Gastroesophageal sphincter (tissue), 4 donors: ENCODE data around the gene ENTREP3. TPM values are rescaled to one million over a fixed set of nuclear protein-coding genes. Genes with fewer than 3 reads are reported as not detected.

Experiments used
- ATAC-seq: fragments of 150-250 bp; one replicate; pipeline ENCODE4 v1.9.1; 2016; ENCODE audit warnings: mild to moderate bottlenecking, moderate library complexity
- H3K27ac ChIP-seq, 4 donors: fragments of 200-600 bp; sonication (generic) in 3 of 4; 1 replicate in 3 of 4; 2 replicates in 1 of 4; pipeline ENCODE4 v1.5.1; 2016 to 2019
- H3K27me3 ChIP-seq: fragments of 200-600 bp; sonication (generic); one replicate; pipeline ENCODE4 v1.5.1; 2019
- H3K36me3 ChIP-seq, 2 donors: fragments of 200-600 bp; sonication (generic); one replicate each; pipeline ENCODE4 v1.5.1; 2019; ENCODE audit warnings: control low read depth in 1 of 2
- H3K4me1 ChIP-seq, 3 donors: fragments of 200-600 bp; sonication (generic); 1 replicate in 2 of 3; 2 replicates in 1 of 3; pipeline ENCODE4 v1.5.1; 2016 to 2019; ENCODE audit warnings: control low read depth in 2 of 3
- H3K4me3 ChIP-seq, 2 donors: fragments of 200-600 bp; sonication (generic); one replicate each; pipeline ENCODE4 v1.5.1; 2019; ENCODE audit warnings: mild to moderate bottlenecking in 1 of 2, moderate library complexity in 1 of 2
- H3K9me3 ChIP-seq, 3 donors: fragments of 200-600 bp; sonication (generic); one replicate each; pipeline ENCODE4 v1.5.1; 2017 to 2019; ENCODE audit warnings: control low read depth in 2 of 3
- EP300 ChIP-seq: sonication (generic); formaldehyde crosslinking; IDR thresholded peaks from one replicate; pipeline ENCODE4 v1.6.1; 2017; ENCODE audit warnings: antibody characterized with exemption, mild to moderate bottlenecking
- POLR2A ChIP-seq, 2 donors: fragments of 450-650 bp; IDR thresholded peaks; one replicate each; pipeline ENCODE4 v1.6.1; 2017; ENCODE audit warnings: antibody characterized with exemption in 2 of 2, mild to moderate bottlenecking in 2 of 2, moderate library complexity in 1 of 2
- POLR2AphosphoS5 ChIP-seq: sonication (generic); formaldehyde crosslinking; IDR thresholded peaks from one replicate; pipeline ENCODE4 v1.6.1; 2017; ENCODE audit warnings: antibody characterized with exemption
- WGBS, 2 donors: methylation state at CpG; one replicate each; pipeline ENCODE4 v1.1.5; 2018; ENCODE audit warnings: low coverage in 1 of 2; 5-methylcytosine and 5-hydroxymethylcytosine counted together
- total RNA-seq, 4 donors: library from RNA; depleted of rRNA; stranded (reverse); fragments of >200 nt; gene quantifications; one replicate each; pipeline ENCODE4 v1.1.0, GENCODE V29; 2016
- TF ChIP-seq, protein P1 (sequence below), 4 experiments: fragments of 200-600 bp in 2 of 4; fragments of 450-650 bp in 2 of 4; sonication (generic) in 1 of 4; IDR thresholded peaks; one replicate each; pipeline ENCODE4 v1.5.1; 2017 to 2019; ENCODE audit warnings: antibody characterized with exemption in 4 of 4, mild to moderate bottlenecking in 2 of 4, moderate library complexity in 2 of 4

Gene ENTREP3
- total RNA-seq, 4 donors from 2014 or later: 11.4 to 35.3 (median 22.1) TPM

GRCh38 chr1:155205969-155206593, 49.2 kb downstream of the ENTREP3 start:
- H3K4me3 ChIP-seq: no peak overlapping the region

GRCh38 chr1:155205035-155205434, 50.2 kb downstream of the ENTREP3 start:
- H3K9me3 ChIP-seq: no peaks in the 10 kb centered on the region
- WGBS, 2 donors: 81% methylated on average over 10 of the region's 14 CpGs; no CpG with 5 or more reads in 1 of the 2 donors
- no peak overlapping the region for H3K27ac ChIP-seq
- H3K4me1 ChIP-seq: peaks cover 0 to 45% (median 25%) of the 10 kb centered on the region in 3 donors
- H3K27me3 ChIP-seq: no peaks in the 10 kb centered on the region
- peaks cover 0 to 34% of the 10 kb centered on the region in 2 donors for H3K36me3 ChIP-seq
- no peak overlapping the region for H3K4me3 ChIP-seq
- ATAC-seq: no peak
- TF ChIP-seq EP300: no peak
- TF ChIP-seq, protein P1, sequence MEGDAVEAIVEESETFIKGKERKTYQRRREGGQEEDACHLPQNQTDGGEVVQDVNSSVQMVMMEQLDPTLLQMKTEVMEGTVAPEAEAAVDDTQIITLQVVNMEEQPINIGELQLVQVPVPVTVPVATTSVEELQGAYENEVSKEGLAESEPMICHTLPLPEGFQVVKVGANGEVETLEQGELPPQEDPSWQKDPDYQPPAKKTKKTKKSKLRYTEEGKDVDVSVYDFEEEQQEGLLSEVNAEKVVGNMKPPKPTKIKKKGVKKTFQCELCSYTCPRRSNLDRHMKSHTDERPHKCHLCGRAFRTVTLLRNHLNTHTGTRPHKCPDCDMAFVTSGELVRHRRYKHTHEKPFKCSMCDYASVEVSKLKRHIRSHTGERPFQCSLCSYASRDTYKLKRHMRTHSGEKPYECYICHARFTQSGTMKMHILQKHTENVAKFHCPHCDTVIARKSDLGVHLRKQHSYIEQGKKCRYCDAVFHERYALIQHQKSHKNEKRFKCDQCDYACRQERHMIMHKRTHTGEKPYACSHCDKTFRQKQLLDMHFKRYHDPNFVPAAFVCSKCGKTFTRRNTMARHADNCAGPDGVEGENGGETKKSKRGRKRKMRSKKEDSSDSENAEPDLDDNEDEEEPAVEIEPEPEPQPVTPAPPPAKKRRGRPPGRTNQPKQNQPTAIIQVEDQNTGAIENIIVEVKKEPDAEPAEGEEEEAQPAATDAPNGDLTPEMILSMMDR (IDR thresholded peaks at IDR 0.05): no peak
- no peak for TF ChIP-seq POLR2AphosphoS5
- TF ChIP-seq POLR2A (IDR thresholded peaks at IDR 0.05): no peak

More at GRCh38 chr1:155205969-155206593, 49.2 kb downstream of the ENTREP3 start:
- TF ChIP-seq, protein P1 (IDR thresholded peaks at IDR 0.05): no peak
- TF ChIP-seq POLR2AphosphoS5 (no peak), POLR2A (IDR thresholded peaks at IDR 0.05) (no peak), EP300 (no peak)
- Histone ChIP-seq H3K36me3 (peaks cover 0 to 29% of the 10 kb centered on the region in 2 donors), H3K4me1 (peaks cover 0 to 54% (median 25%) of the 10 kb centered on the region in 3 donors), H3K9me3 (no peaks in the 10 kb centered on the region), H3K27me3 (no peaks in the 10 kb centered on the region), H3K27ac (peak overlapping the region in 3 of 4 donors; percentile 27 to 100 (median 99))
- 52% methylated on average over 7 of the region's 9 CpGs; no CpG with 5 or more reads in 1 of the 2 donors for WGBS, 2 donors
- ATAC-seq: no peak

DNA sequence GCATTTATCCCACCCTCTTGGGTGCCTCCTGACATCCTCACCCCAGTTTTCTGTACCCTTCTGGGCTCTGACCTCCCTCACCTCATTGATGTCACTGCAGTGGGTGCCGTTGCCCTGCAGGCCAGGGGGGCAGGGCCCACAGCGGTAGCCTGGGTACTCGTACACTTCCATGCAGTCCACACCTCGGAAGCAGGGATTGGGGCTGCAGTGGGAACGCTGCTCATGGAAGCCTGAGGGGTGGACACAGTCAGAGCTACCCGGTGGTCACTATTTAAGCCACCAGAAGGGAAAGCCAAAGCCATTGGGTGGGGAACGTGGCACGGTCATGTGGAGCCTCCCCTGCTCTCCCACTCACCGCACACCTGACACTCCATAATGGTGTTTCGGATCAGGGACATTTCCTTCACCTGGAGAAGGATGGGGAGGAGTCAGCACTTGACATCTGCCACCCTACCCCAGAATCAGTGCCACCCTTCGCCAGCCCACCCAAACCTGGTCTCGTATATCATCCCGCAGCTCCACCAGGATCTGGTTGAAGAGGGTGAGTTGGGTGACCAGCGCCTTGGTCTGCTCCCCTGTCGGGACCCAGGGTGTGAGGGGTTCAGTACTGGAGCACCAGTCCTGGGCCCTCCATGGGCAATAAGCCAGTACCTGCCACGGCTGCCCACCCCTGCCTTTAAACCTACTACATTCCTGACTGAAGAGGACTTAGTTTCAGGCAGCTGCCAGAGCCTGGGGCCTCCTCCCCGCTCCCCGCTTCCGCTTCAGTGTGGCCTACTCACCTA, 52.4 kb downstream of the ENTREP3 start:
- 68 to 80% methylated on average over 2 to 8 of the region's 19 CpGs for WGBS, 2 donors
- H3K4me3 ChIP-seq: no peak overlapping the region
- no peak overlapping the region for H3K27ac ChIP-seq
- H3K27me3 ChIP-seq: no peaks in the 10 kb centered on the region
- TF ChIP-seq EP300 (no peak), POLR2A (IDR thresholded peaks at IDR 0.05) (no peak), POLR2AphosphoS5 (no peak)
- TF ChIP-seq, protein P1 (IDR thresholded peaks at IDR 0.05): no peak
- no peak for ATAC-seq
- peaks cover 0 to 51% of the 10 kb centered on the region in 2 donors for H3K36me3 ChIP-seq
- H3K4me1 ChIP-seq: peaks cover 0 to 30% (median 16%) of the 10 kb centered on the region in 3 donors
- H3K9me3 ChIP-seq: no peaks in the 10 kb centered on the region

GRCh38 chr1:155202198-155202597, 53.1 kb downstream of the ENTREP3 start:
- H3K9me3 ChIP-seq: no peaks in the 10 kb centered on the region
- no peak for ATAC-seq
- peaks cover 0 to 23% (median 9%) of the 10 kb centered on the region in 3 donors for H3K4me1 ChIP-seq
- whole genome bisulfite sequencing, 2 donors: 83 to 100% methylated on average over 1 of the region's 7 CpGs
- H3K4me3 ChIP-seq: no peak overlapping the region
- peaks cover 0 to 59% of the 10 kb centered on the region in 2 donors for H3K36me3 ChIP-seq
- H3K27ac ChIP-seq: no peak overlapping the region
- no peak for TF ChIP-seq POLR2A (IDR thresholded peaks at IDR 0.05)
- no peak for TF ChIP-seq POLR2AphosphoS5
- TF ChIP-seq, protein P1 (IDR thresholded peaks at IDR 0.05): no peak
- TF ChIP-seq EP300: no peak
- H3K27me3 ChIP-seq: no peaks in the 10 kb centered on the region
